H1 (cell line): ENCODE results near the gene TMEM176B. TPM values are rescaled to one million over a fixed set of nuclear protein-coding genes. Genes with fewer than 3 reads are reported as not detected.

ENCODE experiments used
- CTCF ChIA-PET: fragments of 300-600 bp; sonication (Branson Sonifier 250); formaldehyde crosslinking; loops from one replicate; lab custom pipeline; 2021; ENCODE audit not compliant: partially characterized antibody; lab: Charles Lee
- POLR2A ChIA-PET: fragments of 300-600 bp; sonication (Branson Sonifier 250); formaldehyde crosslinking; loops from one replicate; lab custom pipeline; 2021; ENCODE audit warnings: inconsistent platforms; ENCODE audit not compliant: partially characterized antibody; lab: Charles Lee
- DNase-seq, 2 experiments: peaks; one replicate each; pipeline versions ENCODE4 v3.0.0 to v3.0.0-alpha.2; 2010 to 2022; ENCODE audit warnings: low spot score in 2 of 2, low read depth in 1 of 2, mixed read lengths in 1 of 2
- FAIRE-seq: peaks from 2 replicates; lab custom pipeline; 2011; peaks lifted over from hg19 to GRCh38; lab: Jason Lieb, UNC
- H2AFZ ChIP-seq: 2 replicates; pipeline ENCODE4 v1.8.1; 2012; ENCODE audit warnings: low read length, inconsistent platforms
- H2AK5ac ChIP-seq: 2 replicates; pipeline ENCODE4 v1.6.1; 2013; ENCODE audit warnings: low read depth, low read length
- H2BK120ac ChIP-seq: replicated peaks from 2 replicates; pipeline ENCODE3; 2013; ENCODE audit warnings: low read depth, low read length, inconsistent platforms
- H2BK12ac ChIP-seq: 2 replicates; pipeline ENCODE4 v1.6.1; 2013; ENCODE audit warnings: low read depth, low read length
- H2BK15ac ChIP-seq: 2 replicates; pipeline ENCODE4 v1.6.1; 2013; ENCODE audit warnings: low read length
- H2BK20ac ChIP-seq: 2 replicates; pipeline ENCODE4 v1.6.1; 2013; ENCODE audit warnings: low read length
- H2BK5ac ChIP-seq: 2 replicates; pipeline ENCODE4 v1.6.1; 2013; ENCODE audit warnings: low read depth, low read length
- H3K14ac ChIP-seq: 2 replicates; pipeline ENCODE4 v1.6.1; 2013; ENCODE audit warnings: inconsistent platforms; ENCODE audit not compliant: insufficient read length
- H3K18ac ChIP-seq: 2 replicates; pipeline ENCODE4 v1.6.1; 2013; ENCODE audit warnings: low read length; ENCODE audit errors: extremely low read depth
- H3K23ac ChIP-seq: 2 replicates; pipeline ENCODE4 v1.6.1; 2013; ENCODE audit warnings: inconsistent platforms; ENCODE audit not compliant: insufficient read length
- H3K23me2 ChIP-seq: 2 replicates; pipeline ENCODE4 v1.6.1; 2013; ENCODE audit warnings: low read depth, low read length
- H3K27ac ChIP-seq: 2 replicates; pipeline ENCODE4 v1.6.1; 2011; ENCODE audit warnings: low read depth, low read length, inconsistent platforms
- H3K27me3 ChIP-seq, 4 experiments: replicated peaks in 1 of 4; 1 replicate in 1 of 4; 2 replicates in 3 of 4; pipeline versions ENCODE4 v1.6.1 to v1.8.1; 2011 to 2013; ENCODE audit warnings: low read length in 3 of 4, mild to moderate bottlenecking in 3 of 4, inconsistent platforms in 2 of 4, mixed read lengths in 2 of 4, moderate library complexity in 1 of 4; ENCODE audit not compliant: control insufficient read depth in 3 of 4, insufficient read depth in 3 of 4; ENCODE audit errors: extremely low read depth in 1 of 4
- H3K36me3 ChIP-seq, 4 experiments: 2 replicates each; pipeline versions ENCODE4 v1.6.1 to v1.8.1; 2011 to 2013; ENCODE audit warnings: mild to moderate bottlenecking in 4 of 4, low read length in 3 of 4, moderate library complexity in 2 of 4, control low read depth in 1 of 4, inconsistent platforms in 1 of 4; ENCODE audit not compliant: insufficient read depth in 4 of 4, control insufficient read depth in 2 of 4
- H3K4ac ChIP-seq: replicated peaks from 2 replicates; pipeline ENCODE3; 2013; ENCODE audit warnings: low read length, low read depth, mixed read lengths, inconsistent platforms; ENCODE audit not compliant: insufficient read length
- H3K4me1 ChIP-seq, 4 experiments: replicated peaks in 1 of 4; 1 replicate in 1 of 4; 2 replicates in 3 of 4; pipeline versions ENCODE4 v1.6.1 to v1.8.1; 2011 to 2013; ENCODE audit warnings: low read length in 3 of 4, inconsistent platforms in 2 of 4, mixed read lengths in 1 of 4; ENCODE audit not compliant: insufficient read depth in 4 of 4, control insufficient read depth in 3 of 4
- H3K4me2 ChIP-seq, 2 experiments: 2 replicates each; pipeline versions ENCODE4 v1.6.1 to v1.8.1; 2011 to 2013; ENCODE audit warnings: low read depth in 2 of 2, low read length in 2 of 2, control low read depth in 1 of 2, inconsistent platforms in 1 of 2, mild to moderate bottlenecking in 1 of 2; ENCODE audit not compliant: insufficient read depth in 1 of 2
- H3K4me3 ChIP-seq, 4 experiments: fragments of 200-600, 300-600 bp in 1 of 4; sonication (generic), shearing (Covaris generic), sonication (Bioruptor Twin) in 1 of 4; 2 replicates each; pipeline versions ENCODE4 v1.5.1 to v1.8.1; 2011 to 2016; ENCODE audit warnings: low read length in 4 of 4, low read depth in 3 of 4, control low read depth in 2 of 4, inconsistent platforms in 2 of 4, mild to moderate bottlenecking in 2 of 4, mixed read lengths in 1 of 4, moderate library complexity in 1 of 4; ENCODE audit not compliant: insufficient read depth in 2 of 4; ENCODE audit errors: extremely low read depth in 1 of 4
- H3K56ac ChIP-seq: replicated peaks from 2 replicates; pipeline ENCODE3; 2013; ENCODE audit warnings: low read depth, mild to moderate bottlenecking, mixed read lengths, low read length, inconsistent platforms; ENCODE audit not compliant: insufficient read length
- H3K79me1 ChIP-seq: 2 replicates; pipeline ENCODE4 v1.6.1; 2013; ENCODE audit warnings: low read depth, low read length, control low read depth
- H3K79me2 ChIP-seq, 2 experiments: 2 replicates each; pipeline versions ENCODE4 v1.6.1 to v1.8.1; 2012 to 2013; ENCODE audit warnings: low read length in 2 of 2, mild to moderate bottlenecking in 2 of 2, inconsistent platforms in 1 of 2; ENCODE audit not compliant: insufficient read depth in 2 of 2, control insufficient read depth in 1 of 2
- H3K9ac ChIP-seq, 4 experiments: replicated peaks in 1 of 4; 1 replicate in 1 of 4; 2 replicates in 3 of 4; pipeline versions ENCODE4 v1.6.1 to v1.8.1; 2011 to 2013; ENCODE audit warnings: low read depth in 3 of 4, low read length in 3 of 4, control low read depth in 2 of 4, mild to moderate bottlenecking in 2 of 4, moderate library complexity in 2 of 4, inconsistent platforms in 1 of 4; ENCODE audit errors: extremely low read depth in 1 of 4
- H3K9me3 ChIP-seq, 2 experiments: 2 replicates each; pipeline versions ENCODE4 v1.6.1 to v1.8.1; 2012 to 2013; ENCODE audit warnings: mild to moderate bottlenecking in 2 of 2, moderate library complexity in 2 of 2, control low read depth in 1 of 2, inconsistent platforms in 1 of 2, low read depth in 1 of 2, low read length in 1 of 2, mixed read lengths in 1 of 2; ENCODE audit not compliant: insufficient read depth in 2 of 2
- H4K20me1 ChIP-seq, 2 experiments: replicated peaks in 1 of 2; 2 replicates each; pipeline versions ENCODE3 to v1.8.1; 2011 to 2013; ENCODE audit warnings: inconsistent platforms in 2 of 2, low read length in 2 of 2, mild to moderate bottlenecking in 1 of 2; ENCODE audit not compliant: insufficient read depth in 2 of 2, control insufficient read depth in 1 of 2
- H4K5ac ChIP-seq: 2 replicates; pipeline ENCODE4 v1.6.1; 2013; ENCODE audit warnings: low read length, low read depth, mixed read lengths, inconsistent platforms; ENCODE audit not compliant: insufficient read length
- H4K8ac ChIP-seq: 2 replicates; pipeline ENCODE4 v1.8.0; 2013; ENCODE audit warnings: mild to moderate bottlenecking, moderate library complexity, low read length, inconsistent platforms; ENCODE audit not compliant: insufficient read depth; ENCODE audit errors: extremely low read depth
- H4K91ac ChIP-seq: replicated peaks from 2 replicates; pipeline ENCODE3; 2013; ENCODE audit warnings: low read length, mixed read lengths, inconsistent platforms; ENCODE audit not compliant: insufficient read length
- ASH2L ChIP-seq: fragments of 200-600, 300-600 bp; sonication (generic); IDR thresholded peaks from one replicate; pipeline ENCODE4 v1.7.1; 2017; ENCODE audit warnings: low read length
- BCL11A ChIP-seq, 2 experiments: IDR thresholded peaks; one replicate each; pipeline ENCODE4 v1.6.1; 2011; ENCODE audit warnings: low read depth in 2 of 2, low read length in 2 of 2, mild to moderate bottlenecking in 2 of 2
- CEBPB ChIP-seq: IDR thresholded peaks from 2 replicates; pipeline ENCODE4 v1.6.1; 2012; ENCODE audit warnings: low read depth, low read length
- CHD1 ChIP-seq: IDR thresholded peaks from 2 replicates; pipeline ENCODE4 v1.6.1; 2012; ENCODE audit warnings: low read depth, low read length, improper control_type of control experiment
- CREB1 ChIP-seq: IDR thresholded peaks from 2 replicates; pipeline ENCODE4 v1.6.1; 2012; ENCODE audit warnings: inconsistent platforms
- CTCF ChIP-seq, 3 experiments: IDR thresholded peaks; 1 replicate in 2 of 3; 2 replicates in 1 of 3; pipeline versions ENCODE4 v1.5.1 to v1.6.1; 2011; ENCODE audit warnings: low read length in 3 of 3, mild to moderate bottlenecking in 3 of 3, inconsistent platforms in 2 of 3, low read depth in 1 of 3, moderate library complexity in 1 of 3; ENCODE audit not compliant: insufficient read depth in 1 of 3; ENCODE audit errors: control extremely low read depth in 1 of 3
- GABPA ChIP-seq: IDR thresholded peaks from 2 replicates; pipeline ENCODE4 v1.6.1; 2011; ENCODE audit warnings: mild to moderate bottlenecking, low read length, moderate library complexity, borderline replicate concordance; ENCODE audit not compliant: insufficient read depth
- RBBP5 ChIP-seq: IDR thresholded peaks from 2 replicates; pipeline ENCODE4 v1.7.1; 2012; ENCODE audit warnings: low read depth, mild to moderate bottlenecking, inconsistent platforms, low read length, moderate library complexity, borderline replicate concordance
- RXRA ChIP-seq: IDR thresholded peaks from 2 replicates; pipeline ENCODE4 v1.6.1; 2011; ENCODE audit warnings: low read depth, mild to moderate bottlenecking, low read length, moderate library complexity; ENCODE audit not compliant: insufficient read depth
- SP1 ChIP-seq: IDR thresholded peaks from 2 replicates; pipeline ENCODE4 v1.6.1; 2011; ENCODE audit warnings: low read depth, low read length
- TAF7 ChIP-seq: optimal IDR thresholded peaks from 2 replicates; pipeline ENCODE3; 2011; ENCODE audit warnings: low read depth, mild to moderate bottlenecking, inconsistent platforms, low read length, moderate library complexity, borderline replicate concordance
- YY1 ChIP-seq: IDR thresholded peaks from 2 replicates; pipeline ENCODE4 v1.6.1; 2011; ENCODE audit warnings: low read depth, mild to moderate bottlenecking, low read length
- WGBS, 2 experiments: shearing (Covaris generic) in 1 of 2; methylation state at CpG; one replicate each; pipeline versions ENCODE4 v1.1.6 to v1.1.7; 2013 to 2015; ENCODE audit warnings: low lambda C conversion rate in 2 of 2, mixed read lengths in 2 of 2, inconsistent platforms in 1 of 2, low coverage in 1 of 2, missing lambda C conversion rate in 1 of 2; ENCODE audit not compliant: insufficient replicate concordance in 2 of 2, insufficient coverage in 1 of 2, insufficient read length in 1 of 2; ENCODE audit errors: extremely low coverage in 1 of 2, missing lambda C conversion rate in 1 of 2; 5-methylcytosine and 5-hydroxymethylcytosine counted together
- polyA plus RNA-seq, 7 experiments: library from polyadenylated mRNA; depleted of rRNA in 3 of 7; stranded (reverse) in 5 of 7; unstranded in 2 of 7; fragments of >200 nt in 5 of 7; fragments of 200-250 nt in 2 of 7; gene quantifications; 1 replicate in 5 of 7; 2 replicates in 1 of 7; 4 replicates in 1 of 7; pipeline versions ENCODE4 v1.2.1 to v1.2.3, GENCODE V29; 2011 to 2013; ENCODE audit warnings: missing spikeins in 2 of 7, mixed read lengths in 2 of 7
- total RNA-seq: library from RNA; stranded (reverse); fragmentation: NEBNext Ultra II Directional; extraction: Animal tissue kit (Norgen Biotek cat#: 25700); gene quantifications from 2 replicates; pipeline ENCODE4 v1.2.1, GENCODE V29; 2021

Gene TMEM176B
- total and polyA plus RNA-seq, 2 of the 8 experiments (the other 6 are each of a cell fraction or from before 2014, with no cell fraction given): 1.2 to 2.1 TPM

- CTCF ChIA-PET: interaction anchor here (1.3 kb wide), 1 partner anchor 40 kb away, joined by 3 read pairs; no protein-coding TSS in a partner anchor
- H2BK5ac ChIP-seq: no peak overlapping the region
- no peak overlapping the region for H4K5ac ChIP-seq
- no peaks in the 10 kb centered on the region for H3K79me1 ChIP-seq
- H4K20me1 ChIP-seq: no peaks in the 10 kb centered on the region
- H4K8ac ChIP-seq: no peak overlapping the region
- H3K36me3 ChIP-seq: no peaks in the 10 kb centered on the region
- no peaks in the 10 kb centered on the region for H3K4me1 ChIP-seq
- POLR2A ChIA-PET: no interaction called here
- DNase-seq (no peak), FAIRE-seq (no peak)
- no peak overlapping the region for H2BK15ac ChIP-seq
- no peaks in the 10 kb centered on the region for H3K23me2 ChIP-seq
- no peak overlapping the region for H2BK20ac ChIP-seq
- no peak overlapping the region for H4K91ac ChIP-seq
- H2AFZ ChIP-seq: no peak overlapping the region
- H3K4me2 ChIP-seq: no peak overlapping the region
- no peak overlapping the region for H3K14ac ChIP-seq
- no peak overlapping the region for H3K27ac ChIP-seq
- H3K18ac ChIP-seq: no peak overlapping the region
- H2AK5ac ChIP-seq: no peak overlapping the region
- no peaks in the 10 kb centered on the region for H3K9me3 ChIP-seq
- H3K79me2 ChIP-seq: no peaks in the 10 kb centered on the region
- H3K4me3 ChIP-seq: no peak overlapping the region
- H3K27me3 ChIP-seq: no peaks in the 10 kb centered on the region; a peak in 1 of 7 replicates
- no peak overlapping the region for H3K4ac ChIP-seq
- H3K9ac ChIP-seq: no peak overlapping the region
- no peak overlapping the region for H3K23ac ChIP-seq
- H3K56ac ChIP-seq: no peak overlapping the region
- no peak overlapping the region for H2BK120ac ChIP-seq
- 91% methylated on average over 6 of the region's 6 CpGs; no CpG with 5 or more reads in 1 of the 2 experiments for WGBS, 2 experiments
- H2BK12ac ChIP-seq: no peak overlapping the region
- TF ChIP-seq GABPA (no peak), CTCF (IDR thresholded peaks at IDR 0.05; ENCODE audit: control extremely low read depth in 1 of 3, insufficient read depth in 1 of 3, low read depth in 1 of 3, low read length in 3 of 3) (no peak), RXRA (no peak), TAF7 (no peak), CEBPB (no peak), SP1 (no peak), BCL11A (IDR thresholded peaks at IDR 0.05; ENCODE audit: low read depth in 2 of 2, low read length in 2 of 2) (no peak), ASH2L (no peak), YY1 (no peak), CHD1 (no peak), CREB1 (no peak), RBBP5 (no peak)
Measured at GRCh38 chr7:150835702-150836280, 35.6 kb upstream of the TMEM176B start.
